HG02588 (cell line): ENCODE results near the gene RFX8.
"Not testable (repeated sequence)": the region's sequence is repeated elsewhere in the genome, so short reads cannot be mapped to it uniquely, and the experiment has no call there.

Source experiments
- ATAC-seq: cut with Tn5 transposase; IDR thresholded peaks from one replicate; pipeline ENCODE4 v1.9.1; 2021; ENCODE audit warnings: mild to moderate bottlenecking, moderate library complexity; ENCODE audit not compliant: unreplicated experiment

Gene RFX8

GRCh38 chr2:101442667-101443061 lies 32.2 kb downstream of the RFX8 start:
- no peak for ATAC-seq

GRCh38 chr2:101442042-101442666 lies 32.8 kb downstream of the RFX8 start:
- ATAC-seq = no peak

- ATAC-seq = no peak
These were observed 34.7 kb downstream of the RFX8 start for GRCh38 chr2:101440127-101440738.

- ATAC-seq = no peak
These were observed 35.2 kb downstream of the RFX8 start for GRCh38 chr2:101439716-101440115.

GRCh38 chr2:101438555-101438954 lies 36.4 kb downstream of the RFX8 start:
- not testable (repeated sequence) for ATAC-seq

- no peak for ATAC-seq
These were observed 39.7 kb downstream of the RFX8 start for GRCh38 chr2:101435001-101435862.

- ATAC-seq = no peak
These were observed 41.4 kb downstream of the RFX8 start for GRCh38 chr2:101433465-101433864.

GRCh38 chr2:101432411-101433181 lies 42.3 kb downstream of the RFX8 start:
- ATAC-seq = no peak

- ATAC-seq = no peak
These were observed 43.4 kb downstream of the RFX8 start for GRCh38 chr2:101431486-101431885.

GRCh38 chr2:101430156-101430555 lies 44.8 kb downstream of the RFX8 start:
- ATAC-seq = no peak

GRCh38 chr2:101429453-101429852 lies 45.5 kb downstream of the RFX8 start:
- no peak for ATAC-seq

GRCh38 chr2:101428422-101429176 lies 46.3 kb downstream of the RFX8 start:
- no peak for ATAC-seq

GRCh38 chr2:101427743-101428142 lies 47.2 kb downstream of the RFX8 start:
- no peak for ATAC-seq

- no peak for ATAC-seq
These were observed 47.7 kb downstream of the RFX8 start for GRCh38 chr2:101427240-101427639.

- no peak for ATAC-seq
These were observed 48.1 kb downstream of the RFX8 start for GRCh38 chr2:101426822-101427221.

- no peak for ATAC-seq
These were observed 54.3 kb downstream of the RFX8 start for GRCh38 chr2:101420623-101421022.

- ATAC-seq = no peak
These were observed 55.7 kb downstream of the RFX8 start for GRCh38 chr2:101419096-101419663.

GRCh38 chr2:101418460-101419095 lies 56.3 kb downstream of the RFX8 start:
- ATAC-seq = no peak

GRCh38 chr2:101416609-101417008 lies 58.3 kb downstream of the RFX8 start:
- no peak for ATAC-seq

GRCh38 chr2:101415884-101416283 lies 59.0 kb downstream of the RFX8 start:
- no peak for ATAC-seq
